IMR-90 (cell line): ENCODE data around the gene RNASE4. TPM values are rescaled to one million over a fixed set of nuclear protein-coding genes. Genes with fewer than 3 reads are reported as not detected.

ENCODE experiments used
- ATAC-seq: fragments of 200-7000 bp; cut with Tn5 transposase; 2 replicates; pipeline ENCODE4 v1.9.1; 2020; ENCODE audit warnings: low read depth, mild to moderate bottlenecking, moderate library complexity
- BruUV-seq: library from RNA; stranded (reverse); fragments of 400-500 nt; replicated peaks from 2 replicates; lab custom pipeline; 2021; lab: Mats Ljungman, UMichigan
- CTCF ChIA-PET: fragments of 300-600 bp; formaldehyde crosslinking; extraction: SDS; loops from one replicate; lab custom pipeline; 2021; ENCODE audit warnings: antibody characterized with exemption; lab: Yijun Ruan, JAX
- POLR2A ChIA-PET: fragments of 300-600 bp; sonication (Branson Sonifier 250); formaldehyde crosslinking; loops from one replicate; lab custom pipeline; 2022; ENCODE audit warnings: antibody characterized with exemption; ENCODE audit not compliant: unreplicated experiment; lab: Charles Lee
- DNase-seq: peaks from one replicate; pipeline ENCODE4 v3.0.0; 2013
- H2AFZ ChIP-seq: replicated peaks from 2 replicates; pipeline ENCODE3; 2013; ENCODE audit warnings: low read length, mild to moderate bottlenecking; ENCODE audit not compliant: poor library complexity
- H2AK5ac ChIP-seq: 2 replicates; pipeline ENCODE4 v1.6.1; 2013; ENCODE audit warnings: low read depth, low read length, inconsistent platforms
- H2AK9ac ChIP-seq: replicated peaks from 2 replicates; pipeline ENCODE3; 2013; ENCODE audit warnings: mild to moderate bottlenecking, low read depth, low read length, moderate library complexity; ENCODE audit not compliant: poor library complexity
- H2BK120ac ChIP-seq: 2 replicates; pipeline ENCODE4 v1.6.1; 2013; ENCODE audit warnings: low read depth, low read length, inconsistent platforms
- H2BK15ac ChIP-seq: 3 replicates; pipeline ENCODE4 v1.6.1; 2013; ENCODE audit warnings: low read depth, low read length, inconsistent platforms
- H2BK20ac ChIP-seq: 2 replicates; pipeline ENCODE4 v1.6.1; 2013; ENCODE audit warnings: low read depth, mild to moderate bottlenecking, inconsistent platforms, low read length, moderate library complexity
- H2BK5ac ChIP-seq: 2 replicates; pipeline ENCODE4 v1.6.1; 2013; ENCODE audit warnings: mild to moderate bottlenecking, low read depth, low read length, inconsistent platforms; ENCODE audit not compliant: poor library complexity, severe bottlenecking
- H3K14ac ChIP-seq: replicated peaks from 2 replicates; pipeline ENCODE4 v1.6.1; 2013; ENCODE audit warnings: low read depth, low read length, inconsistent platforms
- H3K18ac ChIP-seq: 2 replicates; pipeline ENCODE4 v1.6.1; 2013; ENCODE audit warnings: low read depth, low read length, control low read depth
- H3K23ac ChIP-seq: 2 replicates; pipeline ENCODE4 v1.6.1; 2013; ENCODE audit warnings: low read depth, low read length, inconsistent platforms
- H3K27ac ChIP-seq: 2 replicates; pipeline ENCODE4 v1.5.1; 2013; ENCODE audit warnings: mild to moderate bottlenecking, control low read depth, low read length; ENCODE audit not compliant: insufficient read depth
- H3K27me3 ChIP-seq: 2 replicates; pipeline ENCODE4 v1.6.1; 2013; ENCODE audit warnings: low read length; ENCODE audit not compliant: control insufficient read depth, insufficient read depth
- H3K36me3 ChIP-seq: 2 replicates; pipeline ENCODE4 v1.6.1; 2013; ENCODE audit warnings: low read length, mixed read lengths; ENCODE audit not compliant: control insufficient read depth, insufficient read depth
- H3K4ac ChIP-seq: 2 replicates; pipeline ENCODE4 v1.6.1; 2013; ENCODE audit warnings: low read depth, low read length, inconsistent platforms
- H3K4me1 ChIP-seq: 2 replicates; pipeline ENCODE4 v1.6.1; 2013; ENCODE audit warnings: low read length, mixed read lengths; ENCODE audit not compliant: control insufficient read depth, insufficient read depth
- H3K4me2 ChIP-seq: 2 replicates; pipeline ENCODE4 v1.6.1; 2013; ENCODE audit warnings: low read depth, mild to moderate bottlenecking, control low read depth, low read length, moderate library complexity
- H3K4me3 ChIP-seq: 2 replicates; pipeline ENCODE4 v1.5.1; 2013; ENCODE audit warnings: low read depth, mild to moderate bottlenecking, control low read depth, low read length, moderate library complexity; ENCODE audit not compliant: insufficient read depth
- H3K56ac ChIP-seq: 2 replicates; pipeline ENCODE4 v1.6.1; 2013; ENCODE audit warnings: low read length, inconsistent platforms; ENCODE audit not compliant: insufficient read depth; ENCODE audit errors: extremely low read depth
- H3K79me1 ChIP-seq, 2 experiments: 2 replicates each; pipeline ENCODE4 v1.6.1; 2013; ENCODE audit warnings: low read length in 2 of 2, inconsistent platforms in 1 of 2, low read depth in 1 of 2
- H3K9ac ChIP-seq: 2 replicates; pipeline ENCODE4 v1.6.1; 2013; ENCODE audit warnings: low read depth, low read length, control low read depth
- H3K9me1 ChIP-seq: 2 replicates; pipeline ENCODE4 v1.6.1; 2013; ENCODE audit warnings: low read length, inconsistent platforms; ENCODE audit not compliant: insufficient read depth
- H3K9me3 ChIP-seq: 2 replicates; pipeline ENCODE4 v1.6.1; 2013; ENCODE audit warnings: low read length; ENCODE audit not compliant: control insufficient read depth, insufficient read depth
- H4K20me1 ChIP-seq: 2 replicates; pipeline ENCODE4 v1.6.1; 2013; ENCODE audit warnings: low read length, inconsistent platforms; ENCODE audit not compliant: insufficient read depth
- H4K5ac ChIP-seq: 2 replicates; pipeline ENCODE4 v1.6.1; 2013; ENCODE audit warnings: mild to moderate bottlenecking, low read depth, low read length, control low read depth
- H4K8ac ChIP-seq, 2 experiments: 2 replicates each; pipeline ENCODE4 v1.6.1; 2013; ENCODE audit warnings: low read depth in 2 of 2, low read length in 2 of 2, control low read depth in 1 of 2, inconsistent platforms in 1 of 2
- H4K91ac ChIP-seq: 2 replicates; pipeline ENCODE4 v1.6.1; 2013; ENCODE audit warnings: low read depth, low read length, inconsistent platforms; ENCODE audit not compliant: insufficient read depth
- CEBPB ChIP-seq: IDR thresholded peaks from 2 replicates; pipeline ENCODE4 v1.6.1; 2012; ENCODE audit warnings: low read depth, low read length, improper control_type of control experiment
- CTCF ChIP-seq: conservative IDR thresholded peaks from 2 replicates; pipeline ENCODE4 v1.5.1; 2012; ENCODE audit warnings: mild to moderate bottlenecking, low read depth, low read length, improper control_type of control experiment
- MAFK ChIP-seq: IDR thresholded peaks from 2 replicates; pipeline ENCODE4 v1.6.1; 2012; ENCODE audit warnings: low read depth, low read length, improper control_type of control experiment
- RCOR1 ChIP-seq: IDR thresholded peaks from 2 replicates; pipeline ENCODE4 v1.6.1; 2012; ENCODE audit warnings: mild to moderate bottlenecking, low read length, improper control_type of control experiment; ENCODE audit not compliant: insufficient replicate concordance
- WGBS, 2 experiments: methylation state at CpG; one replicate each; pipeline versions ENCODE4 v1.1.5 to v1.1.7; 2013; ENCODE audit warnings: missing lambda C conversion rate in 2 of 2; ENCODE audit not compliant: insufficient read length in 1 of 2; ENCODE audit errors: extremely low coverage in 2 of 2; 5-methylcytosine and 5-hydroxymethylcytosine counted together
- dilution Hi-C: fragments of 300-500 bp; cut with HindIII; formaldehyde crosslinking; loops from one replicate; pipeline ENCODE4 v1.14.3; 2018; ENCODE audit warnings: low sequenced_read_pairs; ENCODE audit not compliant: unreplicated experiment
- in situ Hi-C: fragments of 300-500 bp; cut with MboI; formaldehyde crosslinking; loops from 3 replicates; pipeline ENCODE4 v1.14.3; 2019; ENCODE audit warnings: low sequenced_read_pairs, inconsistent platforms, mixed read lengths
- intact Hi-C: fragments of 100-400 bp; cut with micrococcal nuclease; formaldehyde crosslinking; loops from 2 replicates; pipeline ENCODE4 v1.10.0; 2022
- polyA plus RNA-seq, 3 experiments: library from polyadenylated mRNA; depleted of rRNA; stranded (reverse); fragments of >200 nt; gene quantifications; 2 replicates each; pipeline ENCODE4 v1.2.3, GENCODE V29; 2012; ENCODE audit warnings: low replicate concordance in 1 of 3
- total RNA-seq: library from RNA; depleted of rRNA; stranded (reverse); fragments of >200 nt; gene quantifications from 2 replicates; pipeline ENCODE4 v1.2.3, GENCODE V29; 2012

The RNASE4 gene
- total and polyA plus RNA-seq, 2 of the 4 experiments (the other 2 are of a cell fraction), result 10.4 to 11.6 TPM

- no peaks in the 10 kb centered on the region for H3K36me3 ChIP-seq
- H2BK120ac ChIP-seq, result no peak overlapping the region
- TF ChIP-seq RCOR1, result no peak
- no peak for TF ChIP-seq CEBPB
- TF ChIP-seq MAFK, result no peak
- TF ChIP-seq CTCF, result no peak
- intact Hi-C loops (no loop called here), dilution Hi-C loops (no loop called here), in situ Hi-C loops (no loop called here)
- H3K4me2 ChIP-seq, result no peak overlapping the region
- H2BK15ac ChIP-seq, result no peak overlapping the region
- ATAC-seq, result no peak
- H3K14ac ChIP-seq, result no peak overlapping the region
- no peaks in the 10 kb centered on the region for H3K79me1 ChIP-seq
- H3K4ac ChIP-seq, result no peak overlapping the region
- H4K91ac ChIP-seq, result no peak overlapping the region
- H3K23ac ChIP-seq, result no peak overlapping the region
- H3K9ac ChIP-seq, result no peak overlapping the region
- H2AFZ ChIP-seq, result no peak overlapping the region
- no peak overlapping the region for H3K56ac ChIP-seq
- no peaks in the 10 kb centered on the region for H4K20me1 ChIP-seq
- POLR2A ChIA-PET, result no interaction called here
- no peak overlapping the region for H2BK5ac ChIP-seq
- no peak overlapping the region for H2AK5ac ChIP-seq
- no peaks in the 10 kb centered on the region for H3K4me1 ChIP-seq
- no peak overlapping the region for H4K8ac ChIP-seq
- no peak overlapping the region for H2AK9ac ChIP-seq
- no TSS peak for BruUV-seq
- no peak overlapping the region for H3K4me3 ChIP-seq
- no peaks in the 10 kb centered on the region for H3K9me3 ChIP-seq
- H2BK20ac ChIP-seq, result no peak overlapping the region
- no peaks in the 10 kb centered on the region for H3K9me1 ChIP-seq
- no peak for DNase-seq
- CTCF ChIA-PET, result no interaction called here
- WGBS, 2 experiments, result no CpG with 5 or more reads among the region's 1 CpG
- no peaks in the 10 kb centered on the region for H3K27me3 ChIP-seq
- no peak overlapping the region for H4K5ac ChIP-seq
- H3K18ac ChIP-seq, result no peak overlapping the region
- no peak overlapping the region for H3K27ac ChIP-seq
Observed at GRCh38 chr14:20645481-20645880, 38.9 kb upstream of the RNASE4 start.
